SK-N-SH (cell line): ENCODE measurements around the gene SYNDIG1L. TPM values are rescaled to one million over a fixed set of nuclear protein-coding genes. Genes with fewer than 3 reads are reported as not detected.

ENCODE experiments used
- CTCF ChIA-PET: fragments of 300-600, 350-600 bp; formaldehyde crosslinking; extraction: SDS; loops from one replicate; lab custom pipeline; 2021; lab: Yijun Ruan, JAX
- POLR2A ChIA-PET: fragments of 350-600 bp; sonication (Branson Sonifier 250); formaldehyde crosslinking; extraction: SDS; loops from one replicate; lab custom pipeline; 2020; ENCODE audit warnings: antibody characterized with exemption, inconsistent platforms; lab: Yijun Ruan, JAX
- DNase-seq: peaks from one replicate; pipeline ENCODE4 v3.0.0; 2012
- H2AFZ ChIP-seq: fragments of 200-600 bp; sonication (generic); 2 replicates; pipeline ENCODE4 v1.8.1; 2016; ENCODE audit warnings: antibody characterized with exemption, mild to moderate bottlenecking, low read depth
- H3F3A ChIP-seq: fragments of 200-600 bp; sonication (generic); replicated peaks from 2 replicates; pipeline ENCODE3; 2016; ENCODE audit warnings: antibody characterized with exemption, mild to moderate bottlenecking; ENCODE audit not compliant: insufficient read depth
- H3K27ac ChIP-seq, 2 experiments: fragments of 200-500 bp in 1 of 2; fragments of 200-600 bp in 1 of 2; sonication (Bioruptor generic) in 1 of 2; sonication (generic), shearing (Covaris generic) in 1 of 2; 2 replicates each; pipeline versions ENCODE4 v1.5.1 to v1.6.1; 2014 to 2016; ENCODE audit warnings: low read depth in 2 of 2, inconsistent platforms in 1 of 2, low read length in 1 of 2, mild to moderate bottlenecking in 1 of 2, mixed read lengths in 1 of 2
- H3K27me3 ChIP-seq: fragments of 200-600 bp; sonication (generic), shearing (Covaris generic); 2 replicates; pipeline ENCODE4 v1.6.1; 2016; ENCODE audit warnings: mixed run types; ENCODE audit not compliant: insufficient read depth
- H3K36me3 ChIP-seq, 2 experiments: fragments of 200-500 bp in 1 of 2; fragments of 200-600 bp in 1 of 2; sonication (Bioruptor generic) in 1 of 2; sonication (generic) in 1 of 2; replicated peaks in 1 of 2; 2 replicates each; pipeline versions ENCODE3 to v1.5.1; 2014 to 2016; ENCODE audit warnings: low read length in 1 of 2, mild to moderate bottlenecking in 1 of 2; ENCODE audit not compliant: insufficient read depth in 2 of 2, control insufficient read depth in 1 of 2
- H3K4me1 ChIP-seq, 2 experiments: fragments of 200-500 bp in 1 of 2; fragments of 200-600 bp in 1 of 2; sonication (Bioruptor generic) in 1 of 2; sonication (generic), shearing (Covaris generic) in 1 of 2; 2 replicates each; pipeline versions ENCODE4 v1.5.1 to v1.6.1; 2014 to 2016; ENCODE audit warnings: low read depth in 1 of 2, low read length in 1 of 2, mixed run types in 1 of 2; ENCODE audit not compliant: insufficient read depth in 2 of 2, control insufficient read depth in 1 of 2
- H3K4me2 ChIP-seq: fragments of 200-600 bp; sonication (generic), shearing (Covaris generic); 2 replicates; pipeline ENCODE4 v1.6.1; 2017; ENCODE audit warnings: mixed run types
- H3K4me3 ChIP-seq, 2 experiments: fragments of 200-500 bp in 1 of 2; fragments of 200-600 bp in 1 of 2; sonication (Bioruptor generic) in 1 of 2; sonication (generic), shearing (Covaris generic) in 1 of 2; 2 replicates each; pipeline versions ENCODE4 v1.5.1 to v1.8.1; 2014 to 2016; ENCODE audit warnings: low read depth in 2 of 2, inconsistent platforms in 1 of 2, low read length in 1 of 2, mild to moderate bottlenecking in 1 of 2, mixed read lengths in 1 of 2, moderate library complexity in 1 of 2
- H3K79me2 ChIP-seq: fragments of 200-600 bp; sonication (generic); 2 replicates; pipeline ENCODE4 v1.8.1; 2017; ENCODE audit warnings: mild to moderate bottlenecking; ENCODE audit not compliant: insufficient read depth
- H3K9ac ChIP-seq: fragments of 200-600 bp; sonication (generic); 2 replicates; pipeline ENCODE4 v1.6.1; 2017; ENCODE audit warnings: mixed run types
- H3K9me2 ChIP-seq: fragments of 200-600 bp; sonication (generic); 2 replicates; pipeline ENCODE4 v1.6.1; 2017; ENCODE audit warnings: mixed run types
- H3K9me3 ChIP-seq: fragments of 200-600 bp; sonication (generic); 2 replicates; pipeline ENCODE4 v1.6.1; 2017; ENCODE audit warnings: mixed run types, mild to moderate bottlenecking, moderate library complexity
- H4K20me1 ChIP-seq: fragments of 200-600 bp; sonication (generic); 2 replicates; pipeline ENCODE4 v1.6.1; 2017; ENCODE audit warnings: mild to moderate bottlenecking, mixed run types; ENCODE audit not compliant: insufficient read depth
- CHD2 ChIP-seq: fragments of 150-350 bp; IDR thresholded peaks from 2 replicates; pipeline ENCODE4 v1.6.1; 2018; ENCODE audit warnings: low read length; ENCODE audit not compliant: partially characterized antibody
- EP300 ChIP-seq, 2 experiments: IDR thresholded peaks; 2 replicates each; pipeline versions ENCODE4 v1.4.0 to v1.6.1; 2012; ENCODE audit warnings: borderline replicate concordance in 1 of 2, low read depth in 1 of 2, low read length in 1 of 2
- EZH2phosphoT487 ChIP-seq: fragments of 200-600 bp; sonication (generic); IDR thresholded peaks from 2 replicates; pipeline ENCODE4 v1.6.1; 2017; ENCODE audit warnings: low read depth, mixed run types, mild to moderate bottlenecking, antibody characterized with exemption, moderate library complexity, borderline replicate concordance
- FOSL2 ChIP-seq: IDR thresholded peaks from 2 replicates; pipeline ENCODE4 v1.4.0; 2012; ENCODE audit warnings: low read depth, mild to moderate bottlenecking, moderate library complexity, borderline replicate concordance
- GABPA ChIP-seq: IDR thresholded peaks from 2 replicates; pipeline ENCODE4 v1.4.0; 2012; ENCODE audit warnings: low read depth, mild to moderate bottlenecking
- NFIC ChIP-seq: IDR thresholded peaks from 2 replicates; pipeline ENCODE4 v1.4.0; 2012; ENCODE audit warnings: borderline replicate concordance
- POLR2AphosphoS5 ChIP-seq: IDR thresholded peaks from 2 replicates; pipeline ENCODE4 v1.6.1; 2012; ENCODE audit warnings: low read depth, low read length
- RAD21 ChIP-seq: IDR thresholded peaks from 2 replicates; pipeline ENCODE4 v1.6.1; 2012; ENCODE audit warnings: mild to moderate bottlenecking, low read length
- RCOR1 ChIP-seq: fragments of 150-350 bp; IDR thresholded peaks from 2 replicates; pipeline ENCODE4 v1.6.1; 2017; ENCODE audit warnings: antibody characterized with exemption, low read length
- RFX5 ChIP-seq: IDR thresholded peaks from 2 replicates; pipeline ENCODE4 v1.6.1; 2012; ENCODE audit warnings: mild to moderate bottlenecking, improper control_type of control experiment, low read length
- SIN3A ChIP-seq: IDR thresholded peaks from 2 replicates; pipeline ENCODE4 v1.6.1; 2012; ENCODE audit warnings: low read depth, mild to moderate bottlenecking, low read length, moderate library complexity, borderline replicate concordance
- SMC3 ChIP-seq: IDR thresholded peaks from 2 replicates; pipeline ENCODE4 v1.6.1; 2012; ENCODE audit warnings: low read depth, low read length, improper control_type of control experiment
- TEAD4 ChIP-seq: IDR thresholded peaks from 2 replicates; pipeline ENCODE4 v1.4.0; 2012; ENCODE audit warnings: mild to moderate bottlenecking, borderline replicate concordance; ENCODE audit not compliant: insufficient read depth
- YY1 ChIP-seq: IDR thresholded peaks from 2 replicates; pipeline ENCODE4 v1.4.0; 2012; ENCODE audit warnings: low read depth, mild to moderate bottlenecking
- WGBS: methylation state at CpG from one replicate; pipeline ENCODE4 v1.1.6; 2017; ENCODE audit warnings: low lambda C conversion rate; 5-methylcytosine and 5-hydroxymethylcytosine counted together
- polyA plus RNA-seq, 3 experiments: library from polyadenylated mRNA; depleted of rRNA; stranded (reverse); fragments of >200 nt; gene quantifications; 2 replicates each; pipeline ENCODE4 v1.2.3, GENCODE V29; 2012
- TF ChIP-seq, protein P1 (sequence below): IDR thresholded peaks from 2 replicates; pipeline ENCODE4 v1.6.1; 2012; ENCODE audit warnings: mild to moderate bottlenecking, low read depth, low read length, moderate library complexity
- TF ChIP-seq, protein P2 (sequence below): fragments of 150-350 bp; IDR thresholded peaks from 2 replicates; pipeline ENCODE4 v1.6.1; 2017; ENCODE audit warnings: antibody characterized with exemption, low read length, low read depth, borderline replicate concordance
- TF ChIP-seq, protein P3 (sequence below): IDR thresholded peaks from 2 replicates; pipeline ENCODE4 v1.4.0; 2012; ENCODE audit warnings: low read depth, borderline replicate concordance
- TF ChIP-seq, protein P4 (sequence below): IDR thresholded peaks from 2 replicates; pipeline ENCODE4 v1.4.0; 2012; ENCODE audit warnings: low read depth, borderline replicate concordance
- TF ChIP-seq, protein P5 (sequence below): IDR thresholded peaks from 2 replicates; pipeline ENCODE4 v1.4.0; 2012; ENCODE audit warnings: low read depth
- TF ChIP-seq, protein P6 (sequence below): fragments of 150-350 bp; IDR thresholded peaks from 2 replicates; pipeline ENCODE4 v1.6.1; 2016; ENCODE audit warnings: mild to moderate bottlenecking, low read depth, low read length

SYNDIG1L gene
- polyA plus RNA-seq, 1 of the 3 experiments (the other 2 are of a cell fraction): not detected

DNA sequence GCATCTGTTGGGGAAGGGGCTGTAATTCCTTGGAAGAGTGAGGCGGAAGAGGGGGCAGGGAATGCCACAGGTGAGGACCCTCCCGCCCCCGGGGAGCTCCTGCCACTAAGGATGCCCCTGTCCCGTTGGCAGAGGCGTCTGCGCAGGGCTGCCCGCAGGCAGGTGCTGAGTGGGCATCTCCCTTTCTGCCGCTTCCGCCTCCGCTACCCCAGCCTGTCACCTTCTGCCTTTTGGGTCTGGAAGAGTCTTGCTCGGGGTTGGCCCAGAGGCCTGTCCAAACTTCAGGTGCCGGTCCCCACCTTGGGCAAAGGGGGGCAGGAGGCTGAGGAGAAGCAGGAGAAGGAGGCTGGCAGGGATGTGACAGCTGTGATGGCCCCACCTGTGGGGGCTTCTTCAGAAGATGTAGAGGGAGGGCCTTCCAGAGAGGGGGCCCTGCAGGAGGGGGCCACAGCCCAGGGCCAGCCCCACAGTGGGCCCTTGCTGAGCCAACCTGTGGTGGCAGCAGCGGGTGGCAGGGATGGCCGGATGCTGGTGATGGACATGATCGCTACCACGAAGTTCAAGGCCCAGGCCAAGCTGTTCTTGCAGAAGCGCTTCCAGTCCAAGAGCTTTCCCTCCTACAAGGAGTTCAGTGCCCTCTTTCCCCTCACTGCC, 67.7 kb downstream of the SYNDIG1L start:
- Histone ChIP-seq H3K27ac (no peak overlapping the region), H2AFZ (no peak overlapping the region), H3K4me1 (no peaks in the 10 kb centered on the region; a peak in 1 of 4 replicates), H4K20me1 (no peaks in the 10 kb centered on the region), H3K4me3 (no peak overlapping the region), H3K9me3 (no peaks in the 10 kb centered on the region), H3K9me2 (no peaks in the 10 kb centered on the region), H3K36me3 (no peaks in the 10 kb centered on the region), H3F3A (no peaks in the 10 kb centered on the region), H3K4me2 (no peak overlapping the region), H3K27me3 (no peaks in the 10 kb centered on the region), H3K79me2 (no peaks in the 10 kb centered on the region), H3K9ac (no peak overlapping the region)
- no peak for DNase-seq
- no peak for TF ChIP-seq SMC3
- TF ChIP-seq RFX5: no peak
- TF ChIP-seq, protein P1, sequence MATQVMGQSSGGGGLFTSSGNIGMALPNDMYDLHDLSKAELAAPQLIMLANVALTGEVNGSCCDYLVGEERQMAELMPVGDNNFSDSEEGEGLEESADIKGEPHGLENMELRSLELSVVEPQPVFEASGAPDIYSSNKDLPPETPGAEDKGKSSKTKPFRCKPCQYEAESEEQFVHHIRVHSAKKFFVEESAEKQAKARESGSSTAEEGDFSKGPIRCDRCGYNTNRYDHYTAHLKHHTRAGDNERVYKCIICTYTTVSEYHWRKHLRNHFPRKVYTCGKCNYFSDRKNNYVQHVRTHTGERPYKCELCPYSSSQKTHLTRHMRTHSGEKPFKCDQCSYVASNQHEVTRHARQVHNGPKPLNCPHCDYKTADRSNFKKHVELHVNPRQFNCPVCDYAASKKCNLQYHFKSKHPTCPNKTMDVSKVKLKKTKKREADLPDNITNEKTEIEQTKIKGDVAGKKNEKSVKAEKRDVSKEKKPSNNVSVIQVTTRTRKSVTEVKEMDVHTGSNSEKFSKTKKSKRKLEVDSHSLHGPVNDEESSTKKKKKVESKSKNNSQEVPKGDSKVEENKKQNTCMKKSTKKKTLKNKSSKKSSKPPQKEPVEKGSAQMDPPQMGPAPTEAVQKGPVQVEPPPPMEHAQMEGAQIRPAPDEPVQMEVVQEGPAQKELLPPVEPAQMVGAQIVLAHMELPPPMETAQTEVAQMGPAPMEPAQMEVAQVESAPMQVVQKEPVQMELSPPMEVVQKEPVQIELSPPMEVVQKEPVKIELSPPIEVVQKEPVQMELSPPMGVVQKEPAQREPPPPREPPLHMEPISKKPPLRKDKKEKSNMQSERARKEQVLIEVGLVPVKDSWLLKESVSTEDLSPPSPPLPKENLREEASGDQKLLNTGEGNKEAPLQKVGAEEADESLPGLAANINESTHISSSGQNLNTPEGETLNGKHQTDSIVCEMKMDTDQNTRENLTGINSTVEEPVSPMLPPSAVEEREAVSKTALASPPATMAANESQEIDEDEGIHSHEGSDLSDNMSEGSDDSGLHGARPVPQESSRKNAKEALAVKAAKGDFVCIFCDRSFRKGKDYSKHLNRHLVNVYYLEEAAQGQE: no peak
- no peak for TF ChIP-seq FOSL2
- TF ChIP-seq NFIC: no peak
- TF ChIP-seq EP300 (IDR thresholded peaks at IDR 0.05; ENCODE audit: borderline replicate concordance in 1 of 2, low read depth in 1 of 2, low read length in 1 of 2): no peak
- TF ChIP-seq, protein P2, sequence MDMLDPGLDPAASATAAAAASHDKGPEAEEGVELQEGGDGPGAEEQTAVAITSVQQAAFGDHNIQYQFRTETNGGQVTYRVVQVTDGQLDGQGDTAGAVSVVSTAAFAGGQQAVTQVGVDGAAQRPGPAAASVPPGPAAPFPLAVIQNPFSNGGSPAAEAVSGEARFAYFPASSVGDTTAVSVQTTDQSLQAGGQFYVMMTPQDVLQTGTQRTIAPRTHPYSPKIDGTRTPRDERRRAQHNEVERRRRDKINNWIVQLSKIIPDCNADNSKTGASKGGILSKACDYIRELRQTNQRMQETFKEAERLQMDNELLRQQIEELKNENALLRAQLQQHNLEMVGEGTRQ: no peak
- no peak for TF ChIP-seq RAD21
- TF ChIP-seq GABPA: no peak
- TF ChIP-seq EZH2phosphoT487: no peak
- TF ChIP-seq, protein P3, sequence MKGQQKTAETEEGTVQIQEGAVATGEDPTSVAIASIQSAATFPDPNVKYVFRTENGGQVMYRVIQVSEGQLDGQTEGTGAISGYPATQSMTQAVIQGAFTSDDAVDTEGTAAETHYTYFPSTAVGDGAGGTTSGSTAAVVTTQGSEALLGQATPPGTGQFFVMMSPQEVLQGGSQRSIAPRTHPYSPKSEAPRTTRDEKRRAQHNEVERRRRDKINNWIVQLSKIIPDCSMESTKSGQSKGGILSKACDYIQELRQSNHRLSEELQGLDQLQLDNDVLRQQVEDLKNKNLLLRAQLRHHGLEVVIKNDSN: no peak
- TF ChIP-seq, protein P4, sequence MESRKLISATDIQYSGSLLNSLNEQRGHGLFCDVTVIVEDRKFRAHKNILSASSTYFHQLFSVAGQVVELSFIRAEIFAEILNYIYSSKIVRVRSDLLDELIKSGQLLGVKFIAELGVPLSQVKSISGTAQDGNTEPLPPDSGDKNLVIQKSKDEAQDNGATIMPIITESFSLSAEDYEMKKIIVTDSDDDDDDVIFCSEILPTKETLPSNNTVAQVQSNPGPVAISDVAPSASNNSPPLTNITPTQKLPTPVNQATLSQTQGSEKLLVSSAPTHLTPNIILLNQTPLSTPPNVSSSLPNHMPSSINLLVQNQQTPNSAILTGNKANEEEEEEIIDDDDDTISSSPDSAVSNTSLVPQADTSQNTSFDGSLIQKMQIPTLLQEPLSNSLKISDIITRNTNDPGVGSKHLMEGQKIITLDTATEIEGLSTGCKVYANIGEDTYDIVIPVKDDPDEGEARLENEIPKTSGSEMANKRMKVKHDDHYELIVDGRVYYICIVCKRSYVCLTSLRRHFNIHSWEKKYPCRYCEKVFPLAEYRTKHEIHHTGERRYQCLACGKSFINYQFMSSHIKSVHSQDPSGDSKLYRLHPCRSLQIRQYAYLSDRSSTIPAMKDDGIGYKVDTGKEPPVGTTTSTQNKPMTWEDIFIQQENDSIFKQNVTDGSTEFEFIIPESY: no peak
- TF ChIP-seq, protein P5, sequence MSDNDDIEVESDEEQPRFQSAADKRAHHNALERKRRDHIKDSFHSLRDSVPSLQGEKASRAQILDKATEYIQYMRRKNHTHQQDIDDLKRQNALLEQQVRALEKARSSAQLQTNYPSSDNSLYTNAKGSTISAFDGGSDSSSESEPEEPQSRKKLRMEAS: no peak
- no peak for TF ChIP-seq CHD2
- TF ChIP-seq POLR2AphosphoS5: no peak
- TF ChIP-seq SIN3A: no peak
- TF ChIP-seq, protein P6, sequence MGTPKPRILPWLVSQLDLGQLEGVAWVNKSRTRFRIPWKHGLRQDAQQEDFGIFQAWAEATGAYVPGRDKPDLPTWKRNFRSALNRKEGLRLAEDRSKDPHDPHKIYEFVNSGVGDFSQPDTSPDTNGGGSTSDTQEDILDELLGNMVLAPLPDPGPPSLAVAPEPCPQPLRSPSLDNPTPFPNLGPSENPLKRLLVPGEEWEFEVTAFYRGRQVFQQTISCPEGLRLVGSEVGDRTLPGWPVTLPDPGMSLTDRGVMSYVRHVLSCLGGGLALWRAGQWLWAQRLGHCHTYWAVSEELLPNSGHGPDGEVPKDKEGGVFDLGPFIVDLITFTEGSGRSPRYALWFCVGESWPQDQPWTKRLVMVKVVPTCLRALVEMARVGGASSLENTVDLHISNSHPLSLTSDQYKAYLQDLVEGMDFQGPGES: no peak
- TF ChIP-seq YY1: no peak
- TF ChIP-seq TEAD4: no peak
- no peak for TF ChIP-seq RCOR1
- CTCF ChIA-PET: interaction anchor here (0.8 to 18.0 kb wide), 2 partner anchors 33 to 120 kb away, joined by 3 to 249 read pairs; no protein-coding TSS in a partner anchor
- POLR2A ChIA-PET: no interaction called here
- 68% methylated on average over 10 of the region's 17 CpGs for WGBS
